H9 (cell line): ENCODE results near the gene IMMP2L. TPM values are rescaled to one million over a fixed set of nuclear protein-coding genes. Genes with fewer than 3 reads are reported as not detected.
A peak's percentile ranks its signal among the peaks of the same experiment; 100 is the strongest.

ENCODE experiments used
- DNase-seq: peaks from one replicate; pipeline ENCODE4 v3.0.0-alpha.2; 2017
- H2AFZ ChIP-seq: one replicate; pipeline ENCODE4 v1.6.1; 2013; ENCODE audit warnings: mild to moderate bottlenecking, low read length, control low read depth, moderate library complexity
- H2AK5ac ChIP-seq: 2 replicates; pipeline ENCODE4 v1.6.1; 2013; ENCODE audit warnings: low read length, control low read depth, mixed read lengths; ENCODE audit not compliant: insufficient read length
- H2BK120ac ChIP-seq: one replicate; pipeline ENCODE4 v1.6.1; 2013; ENCODE audit warnings: low read depth, mild to moderate bottlenecking, low read length, control low read depth, inconsistent platforms; ENCODE audit not compliant: poor library complexity, severe bottlenecking
- H2BK12ac ChIP-seq: 2 replicates; pipeline ENCODE4 v1.6.1; 2013; ENCODE audit warnings: low read length, control low read depth, mixed read lengths, low read depth; ENCODE audit not compliant: insufficient read length
- H2BK15ac ChIP-seq: 2 replicates; pipeline ENCODE4 v1.6.1; 2013; ENCODE audit warnings: low read depth, low read length, control low read depth
- H2BK20ac ChIP-seq: one replicate; pipeline ENCODE4 v1.6.1; 2013; ENCODE audit warnings: low read depth, mild to moderate bottlenecking, low read length, control low read depth, inconsistent platforms; ENCODE audit not compliant: poor library complexity, severe bottlenecking
- H2BK5ac ChIP-seq: 2 replicates; pipeline ENCODE4 v1.6.1; 2013; ENCODE audit warnings: low read length, control low read depth, mixed read lengths; ENCODE audit not compliant: insufficient read length
- H3K14ac ChIP-seq: 2 replicates; pipeline ENCODE4 v1.6.1; 2013; ENCODE audit warnings: low read length, control low read depth; ENCODE audit not compliant: insufficient read depth
- H3K18ac ChIP-seq: 2 replicates; pipeline ENCODE4 v1.6.1; 2013; ENCODE audit warnings: low read depth, mild to moderate bottlenecking, mixed read lengths, low read length, control low read depth; ENCODE audit not compliant: insufficient read length
- H3K23ac ChIP-seq: 2 replicates; pipeline ENCODE4 v1.6.1; 2013; ENCODE audit warnings: low read length, control low read depth, mixed read lengths, low read depth; ENCODE audit not compliant: insufficient read length
- H3K23me2 ChIP-seq: 2 replicates; pipeline ENCODE4 v1.6.1; 2013; ENCODE audit warnings: low read depth, mild to moderate bottlenecking, mixed read lengths, low read length, control low read depth; ENCODE audit not compliant: insufficient read length, poor library complexity, severe bottlenecking
- H3K27ac ChIP-seq: 2 replicates; pipeline ENCODE4 v1.5.1; 2013; ENCODE audit warnings: low read length, control low read depth, mixed read lengths, low read depth; ENCODE audit not compliant: insufficient read length
- H3K27me3 ChIP-seq: 2 replicates; pipeline ENCODE4 v1.6.1; 2013; ENCODE audit warnings: low read length, control low read depth, inconsistent platforms; ENCODE audit not compliant: insufficient read depth
- H3K4ac ChIP-seq: 2 replicates; pipeline ENCODE4 v1.6.1; 2013; ENCODE audit warnings: low read depth, mild to moderate bottlenecking, control low read depth, inconsistent platforms, low read length, moderate library complexity
- H3K4me1 ChIP-seq: 2 replicates; pipeline ENCODE4 v1.6.1; 2013; ENCODE audit warnings: low read length, control low read depth, inconsistent platforms; ENCODE audit not compliant: insufficient read depth
- H3K4me2 ChIP-seq: 2 replicates; pipeline ENCODE4 v1.6.1; 2013; ENCODE audit warnings: low read length, control low read depth, mixed read lengths; ENCODE audit not compliant: insufficient read length, insufficient read depth
- H3K56ac ChIP-seq: 2 replicates; pipeline ENCODE4 v1.6.1; 2013; ENCODE audit warnings: low read depth, mild to moderate bottlenecking, mixed read lengths, low read length, control low read depth; ENCODE audit not compliant: insufficient read length
- H3K79me1 ChIP-seq: 2 replicates; pipeline ENCODE4 v1.6.1; 2013; ENCODE audit warnings: low read depth, mild to moderate bottlenecking, moderate library complexity, low read length, control low read depth, inconsistent platforms; ENCODE audit not compliant: insufficient read depth, poor library complexity, severe bottlenecking
- H3K79me2 ChIP-seq: 2 replicates; pipeline ENCODE4 v1.6.1; 2013; ENCODE audit warnings: low read length, control low read depth, inconsistent platforms; ENCODE audit not compliant: insufficient read depth
- H3K9ac ChIP-seq: 2 replicates; pipeline ENCODE4 v1.6.1; 2013; ENCODE audit warnings: low read length, control low read depth, mixed read lengths; ENCODE audit not compliant: insufficient read length; ENCODE audit errors: extremely low read depth
- H3K9me3 ChIP-seq: one replicate; pipeline ENCODE4 v1.6.1; 2013; ENCODE audit warnings: low read depth, low read length, inconsistent platforms; ENCODE audit not compliant: control insufficient read depth
- H3T11ph ChIP-seq: one replicate; pipeline ENCODE4 v1.6.1; 2013; ENCODE audit warnings: mild to moderate bottlenecking, low read length, control low read depth, inconsistent platforms
- H4K20me1 ChIP-seq: one replicate; pipeline ENCODE4 v1.6.1; 2013; ENCODE audit not compliant: control insufficient read depth, insufficient read length, insufficient read depth
- H4K5ac ChIP-seq: 2 replicates; pipeline ENCODE4 v1.6.1; 2013; ENCODE audit warnings: low read depth, mild to moderate bottlenecking, mixed read lengths, low read length, control low read depth; ENCODE audit not compliant: insufficient read length
- H4K8ac ChIP-seq: replicated peaks from 2 replicates; pipeline ENCODE4 v1.6.1; 2013; ENCODE audit warnings: low read length, control low read depth, mixed read lengths, low read depth; ENCODE audit not compliant: insufficient read length
- H4K91ac ChIP-seq: 2 replicates; pipeline ENCODE4 v1.6.1; 2013; ENCODE audit warnings: low read depth, mild to moderate bottlenecking, moderate library complexity, mixed read lengths, low read length, control low read depth; ENCODE audit not compliant: insufficient read length
- H3K27ac Mint-ChIP-seq, 3 experiments: 2 replicates in 2 of 3; 3 replicates in 1 of 3; pipeline ENCODE4 v1.8.0; 2020 to 2021; ENCODE audit warnings: mixed read lengths in 3 of 3, mild to moderate bottlenecking in 1 of 3, moderate library complexity in 1 of 3
- H3K27me3 Mint-ChIP-seq: 2 replicates; pipeline ENCODE4 v1.8.0; 2021; ENCODE audit warnings: low read depth, mild to moderate bottlenecking, moderate library complexity, mixed read lengths
- H3K36me3 Mint-ChIP-seq, 3 experiments: 2 replicates in 2 of 3; 3 replicates in 1 of 3; pipeline ENCODE4 v1.8.0; 2020 to 2021; ENCODE audit warnings: low read depth in 3 of 3, mixed read lengths in 3 of 3; ENCODE audit not compliant: insufficient read depth in 1 of 3
- H3K4me1 Mint-ChIP-seq, 2 experiments: 2 replicates each; pipeline ENCODE4 v1.8.0; 2020; ENCODE audit warnings: mixed read lengths in 2 of 2
- H3K4me3 Mint-ChIP-seq, 2 experiments: 2 replicates in 1 of 2; 3 replicates in 1 of 2; pipeline ENCODE4 v1.8.0; 2020 to 2021; ENCODE audit warnings: mild to moderate bottlenecking in 2 of 2, mixed read lengths in 2 of 2, moderate library complexity in 1 of 2
- H3K9me3 Mint-ChIP-seq, 2 experiments: 2 replicates in 1 of 2; 3 replicates in 1 of 2; pipeline ENCODE4 v1.8.0; 2020; ENCODE audit warnings: mild to moderate bottlenecking in 2 of 2, mixed read lengths in 2 of 2, moderate library complexity in 1 of 2
- CTCF ChIP-seq: fragments of 200-600 bp; sonication (generic); conservative IDR thresholded peaks from 3 replicates; pipeline ENCODE4 v1.8.0; 2021; ENCODE audit warnings: antibody characterized with exemption, mild to moderate bottlenecking
- WGBS: extraction: QIAGEN DNeasy Blood & Tissue Kit; methylation state at CpG from one replicate; pipeline ENCODE4 v1.1.7; 2013; ENCODE audit warnings: missing lambda C conversion rate, low lambda C conversion rate, mixed read lengths; ENCODE audit not compliant: insufficient read length; ENCODE audit errors: extremely low coverage; 5-methylcytosine and 5-hydroxymethylcytosine counted together
- total RNA-seq: library from RNA; stranded (reverse); gene quantifications from 2 replicates; pipeline ENCODE4 v1.2.1, GENCODE V29; 2021

The IMMP2L gene
- total RNA-seq, 1 experiment from 2014 or later, result 14.7 TPM

- no peaks in the 10 kb centered on the region for H3K9me3 ChIP-seq
- DNase-seq, result no peak
- H3K23me2 ChIP-seq, result no peaks in the 10 kb centered on the region
- H2AK5ac ChIP-seq, result no peak overlapping the region
- H3K4me1 ChIP-seq, result peaks cover 3% of the 10 kb centered on the region; the same call in 1 of the 2 replicates
- no peak overlapping the region for H3K4me2 ChIP-seq
- H4K91ac ChIP-seq, result no peak overlapping the region
- no peak overlapping the region for H3K18ac ChIP-seq
- no peaks in the 10 kb centered on the region for H3K36me3 Mint-ChIP-seq
- no peak for TF ChIP-seq CTCF
- H3T11ph ChIP-seq, result no peak overlapping the region
- no peak overlapping the region for H4K5ac ChIP-seq
- no peaks in the 10 kb centered on the region for H3K27me3 ChIP-seq
- no peak overlapping the region for H2BK12ac ChIP-seq
- no peak overlapping the region for H3K4me3 Mint-ChIP-seq
- H3K9me3 Mint-ChIP-seq, result peaks cover 0 to 3% of the 10 kb centered on the region in 2 experiments; a peak in 1 of 5 replicates
- H2AFZ ChIP-seq, result no peak overlapping the region
- no CpG with 5 or more reads among the region's 1 CpG for WGBS
- peaks cover 33 to 34% of the 10 kb centered on the region in 2 experiments for H3K4me1 Mint-ChIP-seq
- H3K9ac ChIP-seq, result no peak overlapping the region
- no peak overlapping the region for H3K14ac ChIP-seq
- no peak overlapping the region for H2BK15ac ChIP-seq
- H2BK120ac ChIP-seq, result no peak overlapping the region
- H3K23ac ChIP-seq, result no peak overlapping the region
- no peak overlapping the region for H2BK5ac ChIP-seq
- no peak overlapping the region for H4K8ac ChIP-seq
- no peak overlapping the region for H2BK20ac ChIP-seq
- H3K4ac ChIP-seq, result no peak overlapping the region
- no peaks in the 10 kb centered on the region for H3K79me1 ChIP-seq
- H3K27me3 Mint-ChIP-seq, result no peaks in the 10 kb centered on the region; the same call in 1 of the 2 replicates
- peak overlapping the region in 2 of 3 experiments; percentile 21 to 52; a peak in 3 of 7 replicates for H3K27ac Mint-ChIP-seq
- no peaks in the 10 kb centered on the region for H4K20me1 ChIP-seq
- no peak overlapping the region for H3K27ac ChIP-seq
- no peaks in the 10 kb centered on the region; the same call in 1 of the 2 replicates for H3K79me2 ChIP-seq
- H3K56ac ChIP-seq, result no peak overlapping the region
Measured at GRCh38 chr7:111409714-111410422, 152.4 kb downstream of the IMMP2L start.
